OCI-LY7 (cell line): Measurements from ENCODE around the gene MGMT. TPM values are rescaled to one million over a fixed set of nuclear protein-coding genes. Genes with fewer than 3 reads are reported as not detected.

ENCODE experiments used
- BruUV-seq: library from RNA; stranded (reverse); fragments of 400-500 nt; replicated peaks from 2 replicates; lab custom pipeline; 2021; lab: Mats Ljungman, UMichigan
- CTCF ChIA-PET: fragments of 300-600 bp; sonication (Branson Sonifier 250); formaldehyde crosslinking; loops from one replicate; lab custom pipeline; 2022; ENCODE audit warnings: antibody characterized with exemption; ENCODE audit not compliant: unreplicated experiment; lab: Charles Lee
- POLR2A ChIA-PET: fragments of 300-600 bp; sonication (Branson Sonifier 250); formaldehyde crosslinking; loops from one replicate; lab custom pipeline; 2022; ENCODE audit warnings: antibody characterized with exemption; lab: Charles Lee
- DNase-seq: peaks from one replicate; pipeline ENCODE4 v3.0.0-alpha.2; 2015; ENCODE audit warnings: low spot score
- H2AFZ ChIP-seq: fragments of 200-600 bp; sonication (generic), shearing (Covaris generic); 2 replicates; pipeline ENCODE4 v1.6.1; 2014; ENCODE audit warnings: mild to moderate bottlenecking, antibody characterized with exemption, low read length, moderate library complexity
- H3K27ac ChIP-seq: fragments of 200-600 bp; sonication (generic); 2 replicates; pipeline ENCODE4 v1.5.1; 2014; ENCODE audit warnings: mixed run types, low read depth, mild to moderate bottlenecking, moderate library complexity, low read length, inconsistent platforms; ENCODE audit not compliant: poor library complexity, severe bottlenecking
- H3K36me3 ChIP-seq: fragments of 200-600 bp; sonication (generic); 2 replicates; pipeline ENCODE4 v1.6.1; 2014; ENCODE audit warnings: mild to moderate bottlenecking, antibody characterized with exemption, low read length, moderate library complexity, mixed read lengths; ENCODE audit not compliant: insufficient read depth
- H3K4me1 ChIP-seq: fragments of 200-600 bp; sonication (generic); 2 replicates; pipeline ENCODE4 v1.5.1; 2014; ENCODE audit warnings: mild to moderate bottlenecking, low read length; ENCODE audit not compliant: insufficient read depth, poor library complexity, severe bottlenecking
- H3K4me2 ChIP-seq: fragments of 200-600 bp; sonication (generic); 2 replicates; pipeline ENCODE4 v1.6.1; 2014; ENCODE audit warnings: mild to moderate bottlenecking, low read length
- H3K4me3 ChIP-seq: fragments of 200-600 bp; sonication (generic); 2 replicates; pipeline ENCODE4 v1.5.1; 2014; ENCODE audit warnings: mild to moderate bottlenecking, low read depth, low read length; ENCODE audit not compliant: poor library complexity, severe bottlenecking
- H3K79me2 ChIP-seq: fragments of 200-600 bp; sonication (generic); 2 replicates; pipeline ENCODE4 v1.6.1; 2016; ENCODE audit warnings: low read depth, mild to moderate bottlenecking, low read length, moderate library complexity, mixed read lengths; ENCODE audit not compliant: insufficient read depth
- H3K9me2 ChIP-seq: fragments of 200-600 bp; sonication (generic); 2 replicates; pipeline ENCODE4 v1.6.1; 2016; ENCODE audit warnings: mild to moderate bottlenecking, low read length, mixed read lengths; ENCODE audit not compliant: insufficient read depth
- H3K9me3 ChIP-seq: fragments of 200-600 bp; sonication (generic); 2 replicates; pipeline ENCODE4 v1.6.1; 2014; ENCODE audit warnings: mild to moderate bottlenecking, mixed run types, low read length, mixed read lengths
- H4K20me1 ChIP-seq: fragments of 200-600 bp; sonication (generic); 2 replicates; pipeline ENCODE4 v1.6.1; 2014; ENCODE audit warnings: mild to moderate bottlenecking, antibody characterized with exemption, low read length, moderate library complexity, mixed read lengths; ENCODE audit not compliant: insufficient read depth
- EZH2phosphoT487 ChIP-seq: fragments of 200-600 bp; sonication (generic); IDR thresholded peaks from 2 replicates; pipeline ENCODE4 v1.6.1; 2018; ENCODE audit warnings: low read depth, borderline replicate concordance, mild to moderate bottlenecking, mixed run types, antibody characterized with exemption, low read length, moderate library complexity, mixed read lengths
- intact Hi-C: fragments of 100-400 bp; cut with micrococcal nuclease; formaldehyde crosslinking; loops from one replicate; pipeline ENCODE4 v1.10.0; 2022; ENCODE audit not compliant: unreplicated experiment
- total RNA-seq, 2 experiments: library from RNA; depleted of rRNA in 1 of 2; stranded (reverse); fragments of >200 nt in 1 of 2; shearing (Covaris generic) in 1 of 2; gene quantifications; 2 replicates each; pipeline ENCODE4 v1.2.3, GENCODE V29; 2014 to 2022
- TF ChIP-seq, protein P1 (sequence below): fragments of 200-600 bp; sonication (generic); conservative IDR thresholded peaks from 2 replicates; pipeline ENCODE4 v1.5.1; 2014; ENCODE audit warnings: mild to moderate bottlenecking, antibody characterized with exemption, low read length, moderate library complexity, mixed read lengths

The MGMT gene
- total RNA-seq, 2 experiments from 2014 or later: 19.7 to 25.0 TPM

DNA sequence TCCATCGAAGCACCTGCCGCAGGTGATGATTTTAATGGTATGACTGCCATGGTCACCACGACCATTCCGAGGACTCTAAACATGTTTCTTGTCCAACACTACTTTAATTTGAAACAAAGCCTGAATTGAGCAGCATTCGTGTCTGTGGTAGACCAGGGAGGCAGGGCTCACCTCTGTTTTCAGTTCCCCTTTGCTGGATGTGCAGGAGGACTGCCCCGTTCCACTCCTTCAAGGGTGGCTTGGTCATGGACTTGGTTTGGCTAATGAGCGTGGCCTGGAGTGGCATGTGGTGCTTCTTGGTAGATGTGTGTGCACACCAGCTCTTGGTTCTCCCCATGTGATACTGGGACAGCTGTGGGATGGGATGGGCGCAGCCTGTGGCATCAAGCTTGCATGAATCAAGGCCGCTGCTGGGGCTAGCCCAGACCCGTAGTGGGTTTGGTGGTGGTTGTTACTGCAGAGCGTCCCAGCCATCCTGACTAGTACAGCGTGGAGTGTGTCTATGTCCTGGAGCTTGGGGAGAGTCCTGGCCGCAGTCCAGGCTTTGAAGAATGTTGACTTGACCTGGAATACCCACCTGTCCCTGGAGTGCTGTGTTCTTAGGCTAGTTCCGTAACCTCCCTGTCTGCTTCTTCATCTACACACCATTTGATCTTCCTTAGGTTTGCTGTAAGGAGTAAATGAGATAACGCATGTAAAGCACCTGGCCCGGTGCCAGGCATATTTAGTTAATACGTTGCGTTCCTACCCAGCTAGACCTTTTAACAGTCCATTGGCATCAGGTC, 34.8 kb downstream of the MGMT start:
- ChIA-PET CTCF (no interaction called here), POLR2A (interaction anchor here (0.7 kb wide), 1 partner anchor 1355 kb away, joined by 3 read pairs; no protein-coding TSS in a partner anchor)
- no peaks in the 10 kb centered on the region for H3K9me3 ChIP-seq

DNA sequence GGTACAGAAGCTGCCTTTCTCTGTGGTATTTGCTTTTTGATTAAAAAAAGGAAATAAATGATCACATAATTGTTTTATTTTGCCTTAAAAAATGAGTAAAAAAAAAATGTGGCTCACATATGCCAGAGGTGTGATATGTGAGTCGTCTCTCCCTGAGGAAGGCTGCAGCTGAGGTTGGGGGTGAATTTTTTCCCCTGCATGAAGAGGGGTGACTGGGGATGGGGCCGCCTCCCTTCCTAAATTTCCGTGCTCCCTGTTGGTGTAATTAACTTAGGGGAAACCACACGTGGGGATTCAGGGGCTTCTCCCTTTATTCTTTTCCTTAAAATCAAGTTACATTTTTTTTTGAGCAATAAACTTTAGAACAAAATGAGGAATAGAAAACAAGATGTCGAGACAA, 35.4 kb downstream of the MGMT start:
- H3K4me2 ChIP-seq: no peak overlapping the region
- H4K20me1 ChIP-seq: no peaks in the 10 kb centered on the region
- DNase-seq: no peak
- H3K9me2 ChIP-seq: no peaks in the 10 kb centered on the region
- BruUV-seq: no TSS peak
- no peak overlapping the region for H3K4me3 ChIP-seq
- no peaks in the 10 kb centered on the region for H3K9me3 ChIP-seq
- intact Hi-C loops: no loop called here
- H3K27ac ChIP-seq: no peak overlapping the region
- H2AFZ ChIP-seq: no peak overlapping the region
- TF ChIP-seq, protein P1, sequence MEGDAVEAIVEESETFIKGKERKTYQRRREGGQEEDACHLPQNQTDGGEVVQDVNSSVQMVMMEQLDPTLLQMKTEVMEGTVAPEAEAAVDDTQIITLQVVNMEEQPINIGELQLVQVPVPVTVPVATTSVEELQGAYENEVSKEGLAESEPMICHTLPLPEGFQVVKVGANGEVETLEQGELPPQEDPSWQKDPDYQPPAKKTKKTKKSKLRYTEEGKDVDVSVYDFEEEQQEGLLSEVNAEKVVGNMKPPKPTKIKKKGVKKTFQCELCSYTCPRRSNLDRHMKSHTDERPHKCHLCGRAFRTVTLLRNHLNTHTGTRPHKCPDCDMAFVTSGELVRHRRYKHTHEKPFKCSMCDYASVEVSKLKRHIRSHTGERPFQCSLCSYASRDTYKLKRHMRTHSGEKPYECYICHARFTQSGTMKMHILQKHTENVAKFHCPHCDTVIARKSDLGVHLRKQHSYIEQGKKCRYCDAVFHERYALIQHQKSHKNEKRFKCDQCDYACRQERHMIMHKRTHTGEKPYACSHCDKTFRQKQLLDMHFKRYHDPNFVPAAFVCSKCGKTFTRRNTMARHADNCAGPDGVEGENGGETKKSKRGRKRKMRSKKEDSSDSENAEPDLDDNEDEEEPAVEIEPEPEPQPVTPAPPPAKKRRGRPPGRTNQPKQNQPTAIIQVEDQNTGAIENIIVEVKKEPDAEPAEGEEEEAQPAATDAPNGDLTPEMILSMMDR: no peak
- TF ChIP-seq EZH2phosphoT487: no peak
- H3K79me2 ChIP-seq: no peaks in the 10 kb centered on the region
- POLR2A ChIA-PET: interaction anchor here (0.5 to 0.7 kb wide), 2 partner anchors 20 to 1354 kb away, joined by 3 read pairs; no protein-coding TSS in a partner anchor
- CTCF ChIA-PET: no interaction called here
- no peaks in the 10 kb centered on the region for H3K4me1 ChIP-seq
- no peaks in the 10 kb centered on the region for H3K36me3 ChIP-seq

More for the DNA sequence above, 34.8 kb downstream of the MGMT start:
- BruUV-seq: no TSS peak
- intact Hi-C loops: no loop called here
- Histone ChIP-seq H3K4me2 (no peak overlapping the region), H3K36me3 (no peaks in the 10 kb centered on the region), H3K79me2 (no peaks in the 10 kb centered on the region), H2AFZ (no peak overlapping the region), H3K4me3 (no peak overlapping the region), H3K4me1 (no peaks in the 10 kb centered on the region), H3K27ac (no peak overlapping the region), H4K20me1 (no peaks in the 10 kb centered on the region), H3K9me2 (no peaks in the 10 kb centered on the region)
- no peak for TF ChIP-seq EZH2phosphoT487
- TF ChIP-seq, protein P1: no peak
- no peak for DNase-seq

DNA sequence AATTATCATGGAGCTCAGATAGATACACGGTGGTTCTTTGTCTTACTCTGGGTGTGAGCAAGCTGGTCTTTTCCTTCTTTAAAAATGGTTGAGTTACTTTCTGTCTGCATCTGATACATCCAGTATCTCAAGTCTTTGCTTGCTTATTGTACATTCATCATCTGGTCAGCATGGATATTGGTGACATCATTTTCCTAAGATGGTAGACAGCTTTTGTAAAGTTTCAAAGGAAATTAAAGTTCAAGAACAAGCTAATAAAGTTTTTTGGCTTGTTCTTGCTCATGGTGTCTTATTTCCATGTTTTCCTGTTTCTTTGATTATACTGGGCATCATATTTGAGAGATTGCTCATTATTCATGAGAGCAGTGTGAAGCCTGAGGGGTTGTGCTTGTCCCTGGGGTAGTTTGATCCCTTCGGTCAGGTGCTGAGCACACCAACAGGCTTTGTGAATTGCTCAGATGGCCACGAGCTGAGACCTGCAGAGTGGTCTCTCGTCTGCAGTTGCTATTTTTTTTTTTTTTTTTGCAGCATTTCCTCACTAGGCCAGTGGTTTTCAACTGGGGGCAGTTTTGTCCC, 38.5 kb downstream of the MGMT start:
- intact Hi-C loops: no loop called here
- no TSS peak for BruUV-seq
- no peak for TF ChIP-seq EZH2phosphoT487
- TF ChIP-seq, protein P1: no peak

More for the DNA sequence above, 38.5 kb downstream of the MGMT start:
- H3K4me3 ChIP-seq: no peak overlapping the region
- no peaks in the 10 kb centered on the region for H3K36me3 ChIP-seq
- H3K9me2 ChIP-seq: no peaks in the 10 kb centered on the region
- H3K4me2 ChIP-seq: no peak overlapping the region
- H3K27ac ChIP-seq: no peak overlapping the region
- 0 out of 2 replicates have a peak, but pooled peaks cover 5% of the 10 kb centered on the region for H3K9me3 ChIP-seq
- H3K79me2 ChIP-seq: no peaks in the 10 kb centered on the region
- H4K20me1 ChIP-seq: no peaks in the 10 kb centered on the region
- H2AFZ ChIP-seq: no peak overlapping the region
- POLR2A ChIA-PET: interaction anchor here (0.6 kb wide), 1 partner anchor 323 kb away, joined by 3 read pairs; no protein-coding TSS in a partner anchor
- DNase-seq: no peak
- no peaks in the 10 kb centered on the region for H3K4me1 ChIP-seq
- CTCF ChIA-PET: no interaction called here
